Spleen (tissue), 7 donors: Measurements from ENCODE around the gene SGCG.

ENCODE experiments used
- CTCF ChIP-seq, 11 experiments: fragments of 200-600 bp in 7 of 11; fragments of 450-650 bp in 4 of 11; sonication (generic) in 4 of 11; IDR thresholded peaks in 8 of 11; conservative IDR thresholded peaks in 3 of 11; 1 replicate in 7 of 11; 2 replicates in 4 of 11; pipeline versions ENCODE4 v1.4.0 to v1.8.0; 2016 to 2021; ENCODE audit warnings: antibody characterized with exemption in 11 of 11, inconsistent platforms in 4 of 11, mild to moderate bottlenecking in 1 of 11
- POLR2A ChIP-seq, 3 donors: fragments of 450-650 bp; IDR thresholded peaks; one replicate each; pipeline ENCODE4 v1.5.1; 2017; ENCODE audit warnings: antibody characterized with exemption in 3 of 3, mild to moderate bottlenecking in 1 of 3
- POLR2AphosphoS5 ChIP-seq, 3 donors: sonication (generic); formaldehyde crosslinking; IDR thresholded peaks; one replicate each; pipeline ENCODE4 v1.5.1; 2017; ENCODE audit warnings: antibody characterized with exemption in 3 of 3
- donor health status: DM: no; HTN: no; CAD: no; lungs with moderate emphysema.
- donor health status: DM: no; HTN: no; CAD: no.
- donor health status: DM: no; HTN: no; CAD: no.

- no peak for TF ChIP-seq CTCF (IDR thresholded peaks at IDR 0.05 in 8 of 11, conservative IDR thresholded peaks at IDR 0.05 in 3 of 11)
- TF ChIP-seq POLR2AphosphoS5 (IDR thresholded peaks at IDR 0.05), result no peak
- TF ChIP-seq POLR2A (IDR thresholded peaks at IDR 0.05), result no peak
Measured at GRCh38 chr13:23140492-23140891, 40.3 kb upstream of the SGCG start.
